ENCODE measurements around the gene PHLDA3.
"Not testable (repeated sequence)": the region's sequence is repeated elsewhere in the genome, so short reads cannot be mapped to it uniquely, and the experiment has no call there.

Gene PHLDA3

GRCh38 chr1:201479201-201479730 lies 10.3 kb upstream of the PHLDA3 start:
- peaks cover 21% of the 10 kb centered on the region for H3K4me1 ChIP-seq (ENCODE audit: control insufficient read depth, insufficient read depth, low read length)
- H3K4me3 ChIP-seq (ENCODE audit: low read length): no peak overlapping the region
- no peaks in the 10 kb centered on the region for H3K36me3 ChIP-seq (ENCODE audit: control insufficient read depth, insufficient read depth, low read length)
- no peak overlapping the region for H3K9ac ChIP-seq (ENCODE audit: low read length)
- peaks cover 11% of the 10 kb centered on the region for H3K27me3 ChIP-seq (ENCODE audit: control insufficient read depth, insufficient read depth, low read length)
- no peaks in the 10 kb centered on the region for H3K9me3 ChIP-seq (ENCODE audit: control insufficient read depth, low read length)

- H3K36me3 ChIP-seq (ENCODE audit: control insufficient read depth, insufficient read depth, low read length); H3K9me3 ChIP-seq (ENCODE audit: control insufficient read depth, low read length); H3K4me3 ChIP-seq (ENCODE audit: low read length); H3K9ac ChIP-seq (ENCODE audit: low read length): not testable (repeated sequence)
- Histone ChIP-seq H3K4me1 (ENCODE audit: control insufficient read depth, insufficient read depth, low read length) (peaks cover 21% of the 10 kb centered on the region), H3K27me3 (ENCODE audit: control insufficient read depth, insufficient read depth, low read length) (peaks cover 11% of the 10 kb centered on the region)
Observed at GRCh38 chr1:201478666-201479065, 9.7 kb upstream of the PHLDA3 start.

- H3K27me3 ChIP-seq (ENCODE audit: control insufficient read depth, insufficient read depth, low read length): peaks cover 10% of the 10 kb centered on the region
- no peaks in the 10 kb centered on the region for H3K36me3 ChIP-seq (ENCODE audit: control insufficient read depth, insufficient read depth, low read length)
- H3K9me3 ChIP-seq (ENCODE audit: control insufficient read depth, low read length): no peaks in the 10 kb centered on the region
- H3K9ac ChIP-seq (ENCODE audit: low read length): no peak overlapping the region
- peaks cover 12% of the 10 kb centered on the region for H3K4me1 ChIP-seq (ENCODE audit: control insufficient read depth, insufficient read depth, low read length)
- no peak overlapping the region for H3K4me3 ChIP-seq (ENCODE audit: low read length)
Observed at GRCh38 chr1:201476670-201477344, 7.8 kb upstream of the PHLDA3 start.

- peaks cover 3% of the 10 kb centered on the region for H3K27me3 ChIP-seq (ENCODE audit: control insufficient read depth, insufficient read depth, low read length)
- no peak overlapping the region for H3K9ac ChIP-seq (ENCODE audit: low read length)
- H3K9me3 ChIP-seq (ENCODE audit: control insufficient read depth, low read length): no peaks in the 10 kb centered on the region
- peaks cover 5% of the 10 kb centered on the region for H3K4me1 ChIP-seq (ENCODE audit: control insufficient read depth, insufficient read depth, low read length)
- no peaks in the 10 kb centered on the region for H3K36me3 ChIP-seq (ENCODE audit: control insufficient read depth, insufficient read depth, low read length)
- H3K4me3 ChIP-seq (ENCODE audit: low read length): no peak overlapping the region
Observed at GRCh38 chr1:201475915-201476669, 7.1 kb upstream of the PHLDA3 start.

GRCh38 chr1:201475130-201475529 lies 6.1 kb upstream of the PHLDA3 start:
- Histone ChIP-seq H3K27me3 (ENCODE audit: control insufficient read depth, insufficient read depth, low read length) (no peaks in the 10 kb centered on the region), H3K4me1 (ENCODE audit: control insufficient read depth, insufficient read depth, low read length) (peaks cover under 1% of the 10 kb centered on the region), H3K9me3 (ENCODE audit: control insufficient read depth, low read length) (no peaks in the 10 kb centered on the region)

GRCh38 chr1:201473296-201473695 lies 4.3 kb upstream of the PHLDA3 start:
- no peaks in the 10 kb centered on the region for H3K9me3 ChIP-seq (ENCODE audit: control insufficient read depth, low read length)
- H3K27me3 ChIP-seq (ENCODE audit: control insufficient read depth, insufficient read depth, low read length): peaks cover 6% of the 10 kb centered on the region
- no peak overlapping the region for H3K4me3 ChIP-seq (ENCODE audit: low read length)
- no peaks in the 10 kb centered on the region for H3K36me3 ChIP-seq (ENCODE audit: control insufficient read depth, insufficient read depth, low read length)
- H3K4me1 ChIP-seq (ENCODE audit: control insufficient read depth, insufficient read depth, low read length): peaks cover 11% of the 10 kb centered on the region
- H3K9ac ChIP-seq (ENCODE audit: low read length): no peak overlapping the region

More at GRCh38 chr1:201475130-201475529, 6.1 kb upstream of the PHLDA3 start:
- Histone ChIP-seq H3K9ac (ENCODE audit: low read length) (no peak overlapping the region), H3K4me3 (ENCODE audit: low read length) (no peak overlapping the region), H3K36me3 (ENCODE audit: control insufficient read depth, insufficient read depth, low read length) (no peaks in the 10 kb centered on the region)

- not testable (repeated sequence) for H3K4me3 ChIP-seq (ENCODE audit: low read length); H3K27me3 ChIP-seq (ENCODE audit: control insufficient read depth, insufficient read depth, low read length); H3K9me3 ChIP-seq (ENCODE audit: control insufficient read depth, low read length); H3K36me3 ChIP-seq (ENCODE audit: control insufficient read depth, insufficient read depth, low read length); H3K9ac ChIP-seq (ENCODE audit: low read length)
- peaks cover 21% of the 10 kb centered on the region for H3K4me1 ChIP-seq (ENCODE audit: control insufficient read depth, insufficient read depth, low read length)
Observed at GRCh38 chr1:201472321-201472720, 3.3 kb upstream of the PHLDA3 start.

GRCh38 chr1:201471772-201472171 lies 2.8 kb upstream of the PHLDA3 start:
- Histone ChIP-seq H3K4me3 (ENCODE audit: low read length) (no peak overlapping the region), H3K4me1 (ENCODE audit: control insufficient read depth, insufficient read depth, low read length) (peaks cover 26% of the 10 kb centered on the region), H3K36me3 (ENCODE audit: control insufficient read depth, insufficient read depth, low read length) (no peaks in the 10 kb centered on the region), H3K9me3 (ENCODE audit: control insufficient read depth, low read length) (no peaks in the 10 kb centered on the region), H3K9ac (ENCODE audit: low read length) (no peak overlapping the region), H3K27me3 (ENCODE audit: control insufficient read depth, insufficient read depth, low read length) (peaks cover 6% of the 10 kb centered on the region)

- H3K9ac ChIP-seq (ENCODE audit: low read length): no peak overlapping the region
- H3K4me1 ChIP-seq (ENCODE audit: control insufficient read depth, insufficient read depth, low read length): peaks cover 38% of the 10 kb centered on the region
- no peak overlapping the region for H3K4me3 ChIP-seq (ENCODE audit: low read length)
- peaks cover 6% of the 10 kb centered on the region for H3K27me3 ChIP-seq (ENCODE audit: control insufficient read depth, insufficient read depth, low read length)
- H3K9me3 ChIP-seq (ENCODE audit: control insufficient read depth, low read length): no peaks in the 10 kb centered on the region
- no peaks in the 10 kb centered on the region for H3K36me3 ChIP-seq (ENCODE audit: control insufficient read depth, insufficient read depth, low read length)
Observed at GRCh38 chr1:201470581-201470980, 1.6 kb upstream of the PHLDA3 start.

GRCh38 chr1:201469645-201470074 lies 672 bp upstream of the PHLDA3 start:
- H3K9ac ChIP-seq (ENCODE audit: low read length): no peak overlapping the region
- no peaks in the 10 kb centered on the region for H3K36me3 ChIP-seq (ENCODE audit: control insufficient read depth, insufficient read depth, low read length)
- H3K4me3 ChIP-seq (ENCODE audit: low read length): peak overlapping the region; percentile 51
- peaks cover 6% of the 10 kb centered on the region for H3K27me3 ChIP-seq (ENCODE audit: control insufficient read depth, insufficient read depth, low read length)
- peaks cover 39% of the 10 kb centered on the region for H3K4me1 ChIP-seq (ENCODE audit: control insufficient read depth, insufficient read depth, low read length)
- H3K9me3 ChIP-seq (ENCODE audit: control insufficient read depth, low read length): no peaks in the 10 kb centered on the region

- Histone ChIP-seq H3K36me3 (ENCODE audit: control insufficient read depth, insufficient read depth, low read length) (no peaks in the 10 kb centered on the region), H3K27me3 (ENCODE audit: control insufficient read depth, insufficient read depth, low read length) (peaks cover 6% of the 10 kb centered on the region), H3K4me1 (ENCODE audit: control insufficient read depth, insufficient read depth, low read length) (peaks cover 39% of the 10 kb centered on the region), H3K9ac (ENCODE audit: low read length) (peak overlapping the region; percentile 77), H3K4me3 (ENCODE audit: low read length) (peak overlapping the region; percentile 51), H3K9me3 (ENCODE audit: control insufficient read depth, low read length) (no peaks in the 10 kb centered on the region)
Observed at GRCh38 chr1:201468501-201468843, 516 bp downstream of the PHLDA3 start.

GRCh38 chr1:201466492-201466891 lies 2.5 kb downstream of the PHLDA3 start:
- peak overlapping the region; percentile 33 for H3K4me3 ChIP-seq (ENCODE audit: low read length)
- H3K36me3 ChIP-seq (ENCODE audit: control insufficient read depth, insufficient read depth, low read length): no peaks in the 10 kb centered on the region
- H3K9ac ChIP-seq (ENCODE audit: low read length): peak overlapping the region; percentile 77
- H3K9me3 ChIP-seq (ENCODE audit: control insufficient read depth, low read length): no peaks in the 10 kb centered on the region
- peaks cover 6% of the 10 kb centered on the region for H3K27me3 ChIP-seq (ENCODE audit: control insufficient read depth, insufficient read depth, low read length)
- H3K4me1 ChIP-seq (ENCODE audit: control insufficient read depth, insufficient read depth, low read length): peaks cover 55% of the 10 kb centered on the region
